Smooth muscle cell (in vitro differentiated cells): ENCODE measurements around the gene SYNPO2. TPM values are rescaled to one million over a fixed set of nuclear protein-coding genes. Genes with fewer than 3 reads are reported as not detected.

Source experiments
- DNase-seq: peaks from one replicate; lab custom pipeline; 2025; ENCODE audit not compliant: unreplicated experiment; lab: John Stamatoyannopoulos, UW
- H2AFZ ChIP-seq: fragments of 200-600 bp; sonication (generic); 2 replicates; pipeline ENCODE4 v1.6.0; 2016; ENCODE audit warnings: antibody characterized with exemption, low read depth, mild to moderate bottlenecking
- H3F3A ChIP-seq: fragments of 200-600 bp; sonication (generic); 2 replicates; pipeline ENCODE4 v1.6.0; 2017; ENCODE audit warnings: antibody characterized with exemption, low read depth
- H3K27ac ChIP-seq: fragments of 200-600 bp; sonication (generic); 2 replicates; pipeline ENCODE4 v1.5.1; 2016; ENCODE audit warnings: low read depth, mild to moderate bottlenecking
- H3K27me3 ChIP-seq: fragments of 200-600 bp; sonication (generic); 2 replicates; pipeline ENCODE4 v1.6.1; 2016; ENCODE audit warnings: low read depth, mild to moderate bottlenecking
- H3K36me3 ChIP-seq: fragments of 200-600 bp; sonication (generic); 2 replicates; pipeline ENCODE4 v1.5.1; 2016; ENCODE audit warnings: low read depth
- H3K4me1 ChIP-seq: fragments of 200-600 bp; sonication (generic); 2 replicates; pipeline ENCODE4 v1.5.1; 2016; ENCODE audit warnings: low read depth
- H3K4me2 ChIP-seq: fragments of 200-600 bp; sonication (generic); 2 replicates; pipeline ENCODE4 v1.6.0; 2016; ENCODE audit warnings: mild to moderate bottlenecking
- H3K4me3 ChIP-seq: fragments of 200-600 bp; sonication (generic); 2 replicates; pipeline ENCODE4 v1.5.1; 2016; ENCODE audit warnings: mild to moderate bottlenecking
- H3K79me2 ChIP-seq: fragments of 200-600 bp; sonication (generic); 2 replicates; pipeline ENCODE4 v1.6.0; 2016; ENCODE audit warnings: low read depth, mild to moderate bottlenecking
- H3K9ac ChIP-seq: fragments of 200-600 bp; sonication (generic); 2 replicates; pipeline ENCODE4 v1.6.0; 2016; ENCODE audit warnings: low read depth
- H3K9me3 ChIP-seq: fragments of 200-600 bp; sonication (generic); replicated peaks from 2 replicates; pipeline ENCODE4 v1.5.1; 2016; ENCODE audit warnings: low read depth
- H4K20me1 ChIP-seq: fragments of 200-600 bp; sonication (generic); 2 replicates; pipeline ENCODE4 v1.6.0; 2016; ENCODE audit warnings: low read depth
- WGBS: methylation state at CpG from one replicate; pipeline ENCODE4 v1.1.7; 2016; ENCODE audit warnings: low lambda C conversion rate; 5-methylcytosine and 5-hydroxymethylcytosine counted together
- polyA plus RNA-seq: library from polyadenylated mRNA; unstranded; fragments of >200 nt; fragmentation: Nextera tagmentation; extraction: Ambion mirVana; gene quantifications from 2 replicates; pipeline ENCODE4 v1.2.1, GENCODE V29; 2016
- total RNA-seq: library from RNA; depleted of rRNA; stranded (reverse); fragments of >200 nt; gene quantifications from 2 replicates; pipeline ENCODE4 v1.2.3, GENCODE V29; 2014
- TF ChIP-seq, protein P1 (sequence below): fragments of 200-600 bp; sonication (generic); IDR thresholded peaks from 2 replicates; pipeline ENCODE4 v1.5.1; 2017; ENCODE audit warnings: borderline replicate concordance, mild to moderate bottlenecking, antibody characterized with exemption; ENCODE audit not compliant: insufficient read depth, poor library complexity, severe bottlenecking

The SYNPO2 gene
- total and polyA plus RNA-seq, 2 experiments from 2014 or later = 0.08 to 4.5 TPM

DNA sequence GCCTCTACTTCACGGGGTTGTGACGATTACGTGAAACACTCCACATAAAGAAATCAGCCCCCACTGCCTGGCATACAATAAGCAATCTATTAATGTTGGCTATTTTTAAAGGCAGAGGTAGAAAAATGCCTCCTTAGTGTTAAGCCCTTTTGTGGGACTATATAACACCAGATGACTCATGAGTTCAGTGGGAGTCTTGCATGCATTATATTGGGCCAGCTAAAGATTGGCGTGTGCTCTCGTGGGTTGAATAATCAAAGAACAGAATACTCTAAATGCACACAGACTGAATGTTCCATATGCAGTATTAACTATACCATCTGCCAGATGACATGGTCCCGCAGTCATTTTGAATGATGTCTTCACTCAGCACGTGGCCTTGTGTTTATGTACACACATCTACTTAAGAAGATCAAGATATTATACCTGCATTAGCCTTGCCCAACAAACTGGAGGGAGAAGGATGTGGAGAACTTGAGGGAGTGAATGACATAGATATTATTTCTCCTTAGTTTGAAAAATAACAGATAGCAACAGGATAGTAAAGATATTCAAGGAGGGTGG, 162.0 kb downstream of the SYNPO2 start:
- Histone ChIP-seq H2AFZ (no peak overlapping the region), H3K9me3 (no peaks in the 10 kb centered on the region), H3K27ac (no peak overlapping the region), H3K4me3 (no peak overlapping the region), H3K27me3 (no peaks in the 10 kb centered on the region), H3K9ac (no peak overlapping the region), H3K36me3 (no peaks in the 10 kb centered on the region), H3F3A (no peaks in the 10 kb centered on the region), H3K79me2 (no peaks in the 10 kb centered on the region), H3K4me1 (no peaks in the 10 kb centered on the region), H4K20me1 (no peaks in the 10 kb centered on the region), H3K4me2 (no peak overlapping the region)
- TF ChIP-seq, protein P1, sequence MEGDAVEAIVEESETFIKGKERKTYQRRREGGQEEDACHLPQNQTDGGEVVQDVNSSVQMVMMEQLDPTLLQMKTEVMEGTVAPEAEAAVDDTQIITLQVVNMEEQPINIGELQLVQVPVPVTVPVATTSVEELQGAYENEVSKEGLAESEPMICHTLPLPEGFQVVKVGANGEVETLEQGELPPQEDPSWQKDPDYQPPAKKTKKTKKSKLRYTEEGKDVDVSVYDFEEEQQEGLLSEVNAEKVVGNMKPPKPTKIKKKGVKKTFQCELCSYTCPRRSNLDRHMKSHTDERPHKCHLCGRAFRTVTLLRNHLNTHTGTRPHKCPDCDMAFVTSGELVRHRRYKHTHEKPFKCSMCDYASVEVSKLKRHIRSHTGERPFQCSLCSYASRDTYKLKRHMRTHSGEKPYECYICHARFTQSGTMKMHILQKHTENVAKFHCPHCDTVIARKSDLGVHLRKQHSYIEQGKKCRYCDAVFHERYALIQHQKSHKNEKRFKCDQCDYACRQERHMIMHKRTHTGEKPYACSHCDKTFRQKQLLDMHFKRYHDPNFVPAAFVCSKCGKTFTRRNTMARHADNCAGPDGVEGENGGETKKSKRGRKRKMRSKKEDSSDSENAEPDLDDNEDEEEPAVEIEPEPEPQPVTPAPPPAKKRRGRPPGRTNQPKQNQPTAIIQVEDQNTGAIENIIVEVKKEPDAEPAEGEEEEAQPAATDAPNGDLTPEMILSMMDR = no peak
- no peak for DNase-seq
- 74% methylated on average over 7 of the region's 7 CpGs for WGBS

DNA sequence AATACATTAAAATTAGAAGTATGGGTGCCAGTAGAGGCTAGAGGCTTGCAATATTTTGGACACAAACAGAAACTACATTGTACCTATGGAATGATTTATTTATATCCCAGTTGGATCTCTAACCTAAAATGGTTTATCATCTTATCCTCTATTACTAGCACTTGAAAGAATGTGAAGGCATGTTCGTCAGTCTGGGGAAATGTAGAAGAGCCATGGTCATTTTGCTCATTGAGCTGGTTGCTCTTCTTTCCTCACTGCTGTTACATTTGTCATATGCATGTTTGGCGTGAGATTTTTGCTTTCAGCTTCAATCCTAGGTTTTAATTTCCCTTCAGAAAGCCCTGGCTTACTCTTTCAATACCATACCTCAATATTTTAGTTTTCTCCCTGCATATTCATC, 164.6 kb downstream of the SYNPO2 start:
- no peak overlapping the region for H3K27ac ChIP-seq

GRCh38 chr4:119053997-119054396, 165.3 kb downstream of the SYNPO2 start:
- no peaks in the 10 kb centered on the region for H3K4me1 ChIP-seq
- no peak overlapping the region for H3K9ac ChIP-seq
- no peaks in the 10 kb centered on the region for H3F3A ChIP-seq
- no peak overlapping the region for H2AFZ ChIP-seq
- H3K4me3 ChIP-seq = no peak overlapping the region
- no peak for DNase-seq
- H3K4me2 ChIP-seq = no peak overlapping the region
- TF ChIP-seq, protein P1 = no peak
- no peaks in the 10 kb centered on the region for H3K36me3 ChIP-seq
- no peaks in the 10 kb centered on the region for H3K79me2 ChIP-seq
- H4K20me1 ChIP-seq = no peaks in the 10 kb centered on the region
- no peaks in the 10 kb centered on the region for H3K27me3 ChIP-seq
- H3K27ac ChIP-seq = no peak overlapping the region
- WGBS = 95% methylated on average over 10 of the region's 10 CpGs
- H3K9me3 ChIP-seq = no peaks in the 10 kb centered on the region

More for the DNA sequence above, 164.6 kb downstream of the SYNPO2 start:
- no peaks in the 10 kb centered on the region for H3K9me3 ChIP-seq
- TF ChIP-seq, protein P1 = no peak
- WGBS = 88% methylated on average over 2 of the region's 2 CpGs
- H3K9ac ChIP-seq = no peak overlapping the region
- H3K36me3 ChIP-seq = no peaks in the 10 kb centered on the region
- H3K4me2 ChIP-seq = no peak overlapping the region
- no peaks in the 10 kb centered on the region for H3K4me1 ChIP-seq
- no peaks in the 10 kb centered on the region for H3F3A ChIP-seq
- no peaks in the 10 kb centered on the region for H3K27me3 ChIP-seq
- H3K4me3 ChIP-seq = no peak overlapping the region
- H4K20me1 ChIP-seq = no peaks in the 10 kb centered on the region
- no peak for DNase-seq
- H3K79me2 ChIP-seq = no peaks in the 10 kb centered on the region
- no peak overlapping the region for H2AFZ ChIP-seq

- no peak overlapping the region for H2AFZ ChIP-seq
- no peak overlapping the region for H3K9ac ChIP-seq
- H3K4me3 ChIP-seq = no peak overlapping the region
- no peaks in the 10 kb centered on the region for H4K20me1 ChIP-seq
- no peaks in the 10 kb centered on the region for H3K9me3 ChIP-seq
- H3K4me1 ChIP-seq = no peaks in the 10 kb centered on the region
- H3F3A ChIP-seq = no peaks in the 10 kb centered on the region
- TF ChIP-seq, protein P1 = no peak
- no peak overlapping the region for H3K27ac ChIP-seq
- H3K36me3 ChIP-seq = no peaks in the 10 kb centered on the region
- no peaks in the 10 kb centered on the region for H3K79me2 ChIP-seq
- H3K27me3 ChIP-seq = no peaks in the 10 kb centered on the region
- no peak for DNase-seq
- WGBS = 95% methylated on average over 3 of the region's 3 CpGs
- no peak overlapping the region for H3K4me2 ChIP-seq
Observed at GRCh38 chr4:119057417-119057816, 168.8 kb downstream of the SYNPO2 start.
